DMS79 treated with DMSO at 0.1 percent for 48 hours (cell line): ENCODE measurements around the gene NDUFS4.
"Not testable (repeated sequence)": the region's sequence is repeated elsewhere in the genome, so short reads cannot be mapped to it uniquely, and the experiment has no call there.

Experiments used
- DNase-seq: peaks from one replicate; lab custom pipeline; 2025; lab: John Stamatoyannopoulos, UW

NDUFS4 gene

GRCh38 chr5:53575831-53576230, 15.4 kb downstream of the NDUFS4 start:
- DNase-seq = no peak

- DNase-seq = no peak
Observed at GRCh38 chr5:53576674-53577073, 16.2 kb downstream of the NDUFS4 start.

GRCh38 chr5:53578854-53579253, 18.4 kb downstream of the NDUFS4 start:
- no peak for DNase-seq

GRCh38 chr5:53580547-53580946, 20.1 kb downstream of the NDUFS4 start:
- no peak for DNase-seq

- no peak for DNase-seq
Observed at GRCh38 chr5:53582225-53582624, 21.8 kb downstream of the NDUFS4 start.

- DNase-seq = no peak
Observed at GRCh38 chr5:53590759-53591158, 30.3 kb downstream of the NDUFS4 start.

- no peak for DNase-seq
Observed at GRCh38 chr5:53594419-53594818, 34.0 kb downstream of the NDUFS4 start.

GRCh38 chr5:53597894-53598293, 37.5 kb downstream of the NDUFS4 start:
- DNase-seq = no peak

GRCh38 chr5:53601570-53601969, 41.1 kb downstream of the NDUFS4 start:
- no peak for DNase-seq

- no peak for DNase-seq
Observed at GRCh38 chr5:53603009-53603687, 42.7 kb downstream of the NDUFS4 start.

GRCh38 chr5:53604309-53604708, 43.9 kb downstream of the NDUFS4 start:
- no peak for DNase-seq

- DNase-seq = no peak
Observed at GRCh38 chr5:53607886-53608285, 47.4 kb downstream of the NDUFS4 start.

GRCh38 chr5:53608897-53609296, 48.5 kb downstream of the NDUFS4 start:
- DNase-seq = not testable (repeated sequence)

GRCh38 chr5:53613061-53613460, 52.6 kb downstream of the NDUFS4 start:
- DNase-seq = no peak

- DNase-seq = no peak
Observed at GRCh38 chr5:53613536-53613935, 53.1 kb downstream of the NDUFS4 start.

GRCh38 chr5:53614376-53614885, 54.0 kb downstream of the NDUFS4 start:
- no peak for DNase-seq

GRCh38 chr5:53616939-53617549, 56.6 kb downstream of the NDUFS4 start:
- no peak for DNase-seq

- no peak for DNase-seq
Observed at GRCh38 chr5:53631251-53631650, 70.8 kb downstream of the NDUFS4 start.

GRCh38 chr5:53642061-53642460, 81.6 kb downstream of the NDUFS4 start:
- DNase-seq = no peak

- DNase-seq = no peak
Observed at GRCh38 chr5:53643445-53643844, 83.0 kb downstream of the NDUFS4 start.

GRCh38 chr5:53645078-53645477, 84.6 kb downstream of the NDUFS4 start:
- no peak for DNase-seq

- DNase-seq = no peak
Observed at GRCh38 chr5:53649352-53649751, 88.9 kb downstream of the NDUFS4 start.

- not testable (repeated sequence) for DNase-seq
Observed at GRCh38 chr5:53660573-53660972, 100.1 kb downstream of the NDUFS4 start.

GRCh38 chr5:53665313-53665712, 104.9 kb downstream of the NDUFS4 start:
- not testable (repeated sequence) for DNase-seq
